ENCODE results near the gene BSG.

GRCh38 chr19:531753-532560, 40.4 kb upstream of the BSG start, which contains the start of gene CDC34:
- TF ChIP-seq POLR2AphosphoS5 (IDR thresholded peaks at IDR 0.05; ENCODE audit: low read depth, low read length) (no peak), TAF1 (IDR thresholded peaks at IDR 0.05; ENCODE audit: low read depth, low read length) (no peak), POLR2A (IDR thresholded peaks at IDR 0.05; ENCODE audit: low read depth, low read length) (no peak)

All from GM12891 (cell line).